K562 (cell line): ENCODE measurements around the gene TRIP10. TPM values are rescaled to one million over a fixed set of nuclear protein-coding genes. Genes with fewer than 3 reads are reported as not detected.
A peak's percentile ranks its signal among the peaks of the same experiment; 100 is the strongest.

Experiments used
- ADNP ChIP-seq: fragments of 200-800 bp; sonication (Bioruptor generic); IDR thresholded peaks from 2 replicates; pipeline ENCODE4 v1.6.1; 2016; ENCODE audit warnings: missing genetic modification characterization, missing compliant biosample characterization
- ATF1 ChIP-seq, 2 experiments: fragments of 450-650 bp in 1 of 2; IDR thresholded peaks; 2 replicates each; pipeline ENCODE4 v1.6.1; 2016; ENCODE audit warnings: missing compliant biosample characterization in 1 of 2, missing genetic modification characterization in 1 of 2
- ETV1 ChIP-seq: fragments of 450-650 bp; conservative IDR thresholded peaks from 2 replicates; pipeline ENCODE4 v1.6.1; 2016; ENCODE audit warnings: missing genetic modification characterization, control low read depth, low read depth, missing compliant biosample characterization
- FOXA3 ChIP-seq, 2 experiments: fragments of 450-650 bp in 1 of 2; sonication (generic) in 1 of 2; formaldehyde crosslinking; IDR thresholded peaks in 1 of 2; conservative IDR thresholded peaks in 1 of 2; 2 replicates each; pipeline versions ENCODE4 v1.4.0 to v1.8.0; 2020 to 2022; ENCODE audit warnings: mild to moderate bottlenecking in 2 of 2, missing genetic modification reagents in 1 of 2
- GTF2E2 ChIP-seq: fragments of 200-800 bp; sonication (Bioruptor generic); IDR thresholded peaks from 2 replicates; pipeline ENCODE4 v1.6.1; 2016; ENCODE audit warnings: missing genetic modification characterization, missing compliant biosample characterization
- HNRNPLL ChIP-seq: fragments of 200-400 bp; formaldehyde crosslinking; IDR thresholded peaks from 2 replicates; pipeline ENCODE4 v1.6.1; 2017; ENCODE audit warnings: low read length, low read depth, mild to moderate bottlenecking; ENCODE audit not compliant: poor library complexity, severe bottlenecking
- NCOR1 ChIP-seq: fragments of 450-650 bp; IDR thresholded peaks from 2 replicates; pipeline ENCODE4 v1.6.1; 2016; ENCODE audit warnings: mild to moderate bottlenecking, moderate library complexity
- POLR2G ChIP-seq: fragments of 200-400 bp; formaldehyde crosslinking; IDR thresholded peaks from 2 replicates; pipeline ENCODE4 v1.6.1; 2017; ENCODE audit warnings: low read depth, mild to moderate bottlenecking, antibody characterized with exemption, low read length, moderate library complexity
- PPARD ChIP-seq: fragments of 250-450 bp; sonication (Bioruptor Pico); IDR thresholded peaks from 2 replicates; pipeline ENCODE4 v1.8.0; 2022; ENCODE audit warnings: inconsistent platforms, mild to moderate bottlenecking, moderate library complexity
- PURB ChIP-seq: sonication (generic); formaldehyde crosslinking; IDR thresholded peaks from 2 replicates; pipeline ENCODE4 v1.9.0; 2021; ENCODE audit warnings: low read depth, mild to moderate bottlenecking, missing genetic modification reagents
- RBFOX2 ChIP-seq: fragments of 200-400 bp; formaldehyde crosslinking; IDR thresholded peaks from 2 replicates; pipeline ENCODE4 v1.6.1; 2017; ENCODE audit warnings: low read depth, mild to moderate bottlenecking, low read length, moderate library complexity
- RBM15 ChIP-seq: fragments of 200-400 bp; formaldehyde crosslinking; IDR thresholded peaks from 2 replicates; pipeline ENCODE4 v1.6.1; 2018; ENCODE audit warnings: mild to moderate bottlenecking, low read length, moderate library complexity; ENCODE audit not compliant: insufficient read depth
- RBM39 ChIP-seq: fragments of 200-400 bp; formaldehyde crosslinking; optimal IDR thresholded peaks from 2 replicates; pipeline ENCODE3; 2018; ENCODE audit warnings: low read depth, low read length
- SMARCE1 ChIP-seq: fragments of 450-650 bp; IDR thresholded peaks from 2 replicates; pipeline ENCODE4 v1.7.1; 2016; ENCODE audit warnings: mild to moderate bottlenecking
- TBP ChIP-seq: optimal IDR thresholded peaks from 2 replicates; pipeline ENCODE3; 2011; ENCODE audit warnings: low read depth, low read length, improper control_type of control experiment
- ZNF354B ChIP-seq: fragments of 250-450 bp; sonication (Bioruptor Pico); IDR thresholded peaks from 2 replicates; pipeline ENCODE4 v1.4.0; 2020
- ZNF384 ChIP-seq: IDR thresholded peaks from 2 replicates; pipeline ENCODE4 v1.6.1; 2012; ENCODE audit warnings: low read depth, low read length, improper control_type of control experiment
- polyA plus RNA-seq, 8 experiments: library from polyadenylated mRNA; depleted of rRNA in 4 of 8; stranded (reverse) in 5 of 8; unstranded in 3 of 8; fragments of >200 nt; fragmentation: Nextera tagmentation in 2 of 8; fragmentation: Illumina TruSeq in 1 of 8; extraction: Ambion mirVana in 2 of 8; extraction: Trizol in 1 of 8; gene quantifications; 2 replicates each; pipeline versions ENCODE4 v1.2.1 to v1.2.3, GENCODE V29; 2011 to 2014; ENCODE audit warnings: inconsistent platforms in 1 of 8, missing spikeins in 1 of 8
- total RNA-seq, 7 experiments: library from RNA; depleted of rRNA in 6 of 7; stranded (reverse); fragments of >200 nt in 6 of 7; fragmentation: Illumina TruSeq in 2 of 7; extraction: Trizol in 2 of 7; gene quantifications; 2 replicates each; pipeline versions ENCODE4 v1.2.1 to v1.2.3, GENCODE V29; 2011 to 2021; ENCODE audit warnings: low replicate concordance in 1 of 7
- TF ChIP-seq, protein P1 (sequence below): sonication (generic); formaldehyde crosslinking; IDR thresholded peaks from 2 replicates; pipeline ENCODE4 v1.8.0; 2023; ENCODE audit warnings: mild to moderate bottlenecking, missing genetic modification reagents
- TF ChIP-seq, protein P2 (sequence below): fragments of 450-650 bp; formaldehyde crosslinking; IDR thresholded peaks from 2 replicates; pipeline ENCODE4 v1.4.0; 2020; ENCODE audit warnings: mild to moderate bottlenecking, moderate library complexity
- TF ChIP-seq, protein P3 (sequence below): sonication (generic); formaldehyde crosslinking; IDR thresholded peaks from 2 replicates; pipeline ENCODE4 v1.8.0; 2022; ENCODE audit warnings: missing genetic modification reagents, mild to moderate bottlenecking, moderate library complexity, borderline replicate concordance
- TF ChIP-seq, protein P4 (sequence below): sonication (generic); formaldehyde crosslinking; IDR thresholded peaks from 2 replicates; pipeline ENCODE4 v1.5.0; 2020; ENCODE audit warnings: missing genetic modification reagents
- TF ChIP-seq, protein P5 (sequence below): fragments of 450-650 bp; IDR thresholded peaks from 2 replicates; pipeline ENCODE4 v1.6.1; 2016

The TRIP10 gene
- total and polyA plus RNA-seq, 9 of the 15 experiments (the other 6 are each of a cell fraction or from before 2014, with no cell fraction given): 1.2 to 66.8 (median 36.1) TPM

DNA sequence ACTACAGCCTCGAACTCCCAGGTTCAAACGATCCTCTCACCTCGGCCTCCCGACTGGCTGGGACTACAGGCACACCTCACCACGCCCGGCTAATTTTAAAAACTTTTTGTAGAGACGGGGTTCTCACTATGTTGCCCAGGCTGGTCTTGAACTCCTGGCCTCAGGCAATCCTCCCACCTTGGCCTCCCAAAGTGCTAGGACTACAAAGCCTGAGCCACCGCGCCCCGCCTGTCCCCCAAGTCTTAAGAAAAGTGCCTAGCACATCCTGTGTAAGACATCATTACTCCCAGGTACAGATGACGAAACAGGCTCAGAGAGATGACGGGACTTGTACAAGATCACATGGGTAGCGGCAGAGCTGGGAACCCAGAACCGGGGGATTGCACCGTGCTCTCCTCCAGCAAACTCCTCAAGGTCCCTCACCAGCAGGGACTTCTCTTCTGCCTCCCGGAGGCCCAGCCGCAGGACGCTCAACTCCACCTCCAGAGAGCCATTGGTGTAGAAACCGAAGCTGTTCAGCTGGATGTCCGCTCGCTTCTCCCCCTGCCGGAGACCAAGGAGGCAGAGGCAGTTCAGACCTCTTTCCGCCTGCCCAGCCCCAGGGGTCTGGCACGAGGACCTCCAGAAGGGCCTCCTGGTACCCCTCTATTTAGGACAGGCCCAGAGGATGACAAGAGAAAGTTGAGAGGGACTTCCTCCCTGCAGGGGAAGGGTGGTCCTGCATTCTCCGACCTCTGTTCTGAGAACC lies 3.1 kb upstream of the TRIP10 start (continued):
- TF ChIP-seq, protein P1, sequence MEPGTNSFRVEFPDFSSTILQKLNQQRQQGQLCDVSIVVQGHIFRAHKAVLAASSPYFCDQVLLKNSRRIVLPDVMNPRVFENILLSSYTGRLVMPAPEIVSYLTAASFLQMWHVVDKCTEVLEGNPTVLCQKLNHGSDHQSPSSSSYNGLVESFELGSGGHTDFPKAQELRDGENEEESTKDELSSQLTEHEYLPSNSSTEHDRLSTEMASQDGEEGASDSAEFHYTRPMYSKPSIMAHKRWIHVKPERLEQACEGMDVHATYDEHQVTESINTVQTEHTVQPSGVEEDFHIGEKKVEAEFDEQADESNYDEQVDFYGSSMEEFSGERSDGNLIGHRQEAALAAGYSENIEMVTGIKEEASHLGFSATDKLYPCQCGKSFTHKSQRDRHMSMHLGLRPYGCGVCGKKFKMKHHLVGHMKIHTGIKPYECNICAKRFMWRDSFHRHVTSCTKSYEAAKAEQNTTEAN (CRISPR knock-in tag): no peak
- TF ChIP-seq GTF2E2 (0 out of 2 replicates have a peak, but pooled peaks have one; percentile 17), PPARD (no peak), ETV1 (tag) (0 out of 2 replicates have a peak, but pooled peaks have one; percentile 2), ATF1 (CRISPR knock-in tag; IDR thresholded peaks at IDR 0.05) (no peak), ATF1 (tag; IDR thresholded peaks at IDR 0.05) (peak; percentile 86), ADNP (tag) (0 out of 2 replicates have a peak, but pooled peaks have one; percentile 30), ZNF354B (CRISPR knock-in tag) (no peak), SMARCE1 (peak; percentile 27; the same call in 1 of the 2 replicates), NCOR1 (no peak), TBP (peak; percentile 41), POLR2G (peak; percentile 64), FOXA3 (CRISPR knock-in tag; conservative IDR thresholded peaks at IDR 0.05 in 1 of 2, IDR thresholded peaks at IDR 0.05 in 1 of 2) (no peak), HNRNPLL (peak; percentile 2), RBFOX2 (peak; percentile 61; the same call in 1 of the 2 replicates), ZNF384 (0 out of 2 replicates have a peak, but pooled peaks have one; percentile 15), PURB (CRISPR knock-in tag) (no peak), RBM39 (no peak), RBM15 (no peak)
- TF ChIP-seq, protein P2, sequence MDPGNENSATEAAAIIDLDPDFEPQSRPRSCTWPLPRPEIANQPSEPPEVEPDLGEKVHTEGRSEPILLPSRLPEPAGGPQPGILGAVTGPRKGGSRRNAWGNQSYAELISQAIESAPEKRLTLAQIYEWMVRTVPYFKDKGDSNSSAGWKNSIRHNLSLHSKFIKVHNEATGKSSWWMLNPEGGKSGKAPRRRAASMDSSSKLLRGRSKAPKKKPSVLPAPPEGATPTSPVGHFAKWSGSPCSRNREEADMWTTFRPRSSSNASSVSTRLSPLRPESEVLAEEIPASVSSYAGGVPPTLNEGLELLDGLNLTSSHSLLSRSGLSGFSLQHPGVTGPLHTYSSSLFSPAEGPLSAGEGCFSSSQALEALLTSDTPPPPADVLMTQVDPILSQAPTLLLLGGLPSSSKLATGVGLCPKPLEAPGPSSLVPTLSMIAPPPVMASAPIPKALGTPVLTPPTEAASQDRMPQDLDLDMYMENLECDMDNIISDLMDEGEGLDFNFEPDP (CRISPR knock-in tag): no peak; the same call in 1 of the 2 replicates
- TF ChIP-seq, protein P3, sequence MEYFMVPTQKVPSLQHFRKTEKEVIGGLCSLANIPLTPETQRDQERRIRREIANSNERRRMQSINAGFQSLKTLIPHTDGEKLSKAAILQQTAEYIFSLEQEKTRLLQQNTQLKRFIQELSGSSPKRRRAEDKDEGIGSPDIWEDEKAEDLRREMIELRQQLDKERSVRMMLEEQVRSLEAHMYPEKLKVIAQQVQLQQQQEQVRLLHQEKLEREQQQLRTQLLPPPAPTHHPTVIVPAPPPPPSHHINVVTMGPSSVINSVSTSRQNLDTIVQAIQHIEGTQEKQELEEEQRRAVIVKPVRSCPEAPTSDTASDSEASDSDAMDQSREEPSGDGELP (CRISPR knock-in tag): peak; percentile 98
- TF ChIP-seq, protein P4, sequence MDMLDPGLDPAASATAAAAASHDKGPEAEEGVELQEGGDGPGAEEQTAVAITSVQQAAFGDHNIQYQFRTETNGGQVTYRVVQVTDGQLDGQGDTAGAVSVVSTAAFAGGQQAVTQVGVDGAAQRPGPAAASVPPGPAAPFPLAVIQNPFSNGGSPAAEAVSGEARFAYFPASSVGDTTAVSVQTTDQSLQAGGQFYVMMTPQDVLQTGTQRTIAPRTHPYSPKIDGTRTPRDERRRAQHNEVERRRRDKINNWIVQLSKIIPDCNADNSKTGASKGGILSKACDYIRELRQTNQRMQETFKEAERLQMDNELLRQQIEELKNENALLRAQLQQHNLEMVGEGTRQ (CRISPR knock-in tag): peak; percentile 41; the same call in 1 of the 2 replicates
- TF ChIP-seq, protein P5, sequence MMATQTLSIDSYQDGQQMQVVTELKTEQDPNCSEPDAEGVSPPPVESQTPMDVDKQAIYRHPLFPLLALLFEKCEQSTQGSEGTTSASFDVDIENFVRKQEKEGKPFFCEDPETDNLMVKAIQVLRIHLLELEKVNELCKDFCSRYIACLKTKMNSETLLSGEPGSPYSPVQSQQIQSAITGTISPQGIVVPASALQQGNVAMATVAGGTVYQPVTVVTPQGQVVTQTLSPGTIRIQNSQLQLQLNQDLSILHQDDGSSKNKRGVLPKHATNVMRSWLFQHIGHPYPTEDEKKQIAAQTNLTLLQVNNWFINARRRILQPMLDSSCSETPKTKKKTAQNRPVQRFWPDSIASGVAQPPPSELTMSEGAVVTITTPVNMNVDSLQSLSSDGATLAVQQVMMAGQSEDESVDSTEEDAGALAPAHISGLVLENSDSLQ: 0 out of 2 replicates have a peak, but pooled peaks have one; percentile 12
